ENCODE data around the gene HCFC1.
A peak's percentile ranks its signal among the peaks of the same experiment; 100 is the strongest.

Gene HCFC1

DNA sequence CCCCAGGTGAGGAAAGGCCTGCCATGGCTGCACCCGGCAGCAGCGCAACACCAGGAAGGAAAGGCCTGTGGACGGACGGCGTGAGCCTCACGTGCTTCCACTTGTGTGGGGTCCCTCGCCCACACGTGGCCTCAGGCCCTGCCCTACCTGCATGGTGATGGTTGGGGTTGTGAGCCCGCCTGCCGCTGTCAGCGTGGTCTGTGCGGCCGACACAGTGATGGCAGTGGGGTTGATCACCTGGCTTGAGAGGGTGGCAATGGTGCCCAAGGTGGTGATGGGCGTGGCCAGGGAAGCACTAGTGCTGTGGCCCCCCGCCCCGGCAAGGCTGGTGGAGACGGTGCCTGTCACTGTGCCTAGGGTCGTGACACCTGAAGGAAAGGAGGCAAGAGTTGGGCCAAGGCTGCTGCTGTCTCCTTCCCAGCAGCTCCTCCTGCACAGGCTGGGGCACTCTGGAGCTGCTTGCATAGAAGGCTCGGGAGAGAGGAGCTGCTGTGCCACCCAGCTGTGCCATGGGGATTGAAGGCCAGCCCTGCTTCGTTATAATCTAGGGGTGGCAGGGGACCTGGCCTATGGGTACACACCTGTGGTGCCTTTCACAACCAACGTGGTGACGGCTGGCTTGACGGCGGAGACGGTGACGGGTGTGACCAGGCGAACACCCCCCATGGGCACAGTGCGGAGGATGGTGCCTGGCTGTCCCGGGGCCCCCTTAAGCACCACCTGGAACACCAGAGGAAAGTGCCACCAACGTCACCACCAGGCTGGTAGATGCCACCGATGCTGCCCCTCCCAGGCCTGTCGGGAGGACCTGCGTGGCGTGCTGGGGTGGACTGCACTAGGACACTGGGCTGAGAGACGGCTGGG, 15.3 kb downstream of the HCFC1 start:
- DNase-seq: no peak

DNA sequence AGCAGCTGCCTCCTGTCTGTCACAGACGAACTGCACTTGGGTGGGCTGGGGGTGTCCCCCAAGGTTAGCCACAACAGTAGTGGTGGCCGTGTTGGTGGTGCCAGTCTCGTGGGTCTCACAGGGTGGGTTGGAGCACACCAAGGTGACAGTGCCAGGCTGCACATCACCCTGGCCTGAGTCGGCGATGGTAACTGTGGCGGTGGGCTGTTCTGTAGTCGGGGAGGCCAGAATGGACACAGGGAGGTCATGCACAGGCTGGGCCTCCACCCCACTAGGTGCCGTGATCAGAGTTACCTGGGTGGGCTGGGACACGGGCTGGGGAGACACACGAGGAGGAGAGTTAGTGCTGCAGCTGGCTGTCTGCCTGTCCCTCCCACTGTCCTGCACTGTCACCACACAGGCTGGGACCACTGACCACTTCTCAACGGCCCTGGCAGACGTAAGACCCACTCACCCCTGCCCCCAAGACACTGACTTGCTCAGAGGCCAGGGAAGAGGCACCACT, 16.3 kb downstream of the HCFC1 start:
- no peak for DNase-seq

DNA sequence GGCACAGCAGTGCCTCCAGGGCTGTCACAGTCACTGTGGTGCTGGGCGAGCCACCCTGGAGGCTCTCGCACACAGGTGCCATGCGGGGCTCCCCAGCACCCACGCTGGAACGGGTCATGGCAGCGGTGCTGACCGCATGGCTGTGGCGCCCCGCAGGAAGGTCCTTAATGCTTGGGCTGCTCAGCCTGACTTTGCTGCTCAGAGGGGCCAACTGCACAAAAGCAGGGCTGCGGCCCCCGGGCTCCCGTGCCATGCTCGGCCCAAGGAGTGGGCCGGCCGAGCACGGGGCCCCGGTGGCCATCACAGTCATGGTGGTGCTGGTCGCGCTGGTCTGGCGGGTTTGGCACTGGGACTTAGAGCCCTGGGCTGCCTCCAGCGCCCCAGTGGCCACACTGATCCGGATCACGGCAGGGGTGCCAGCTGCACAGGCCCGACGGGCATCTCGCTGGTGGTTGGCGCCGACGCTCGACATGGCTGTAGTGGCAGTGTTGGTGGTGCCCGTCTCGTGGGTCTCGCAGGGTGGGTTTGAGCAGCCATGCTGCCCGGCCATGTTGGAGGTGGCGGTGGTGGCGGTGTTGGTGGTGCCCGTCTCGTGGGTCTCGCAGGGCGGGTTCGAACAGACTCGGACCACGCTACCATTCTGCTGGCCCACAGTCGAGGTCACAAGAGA, 16.9 kb downstream of the HCFC1 start:
- DNase-seq: no peak

DNA sequence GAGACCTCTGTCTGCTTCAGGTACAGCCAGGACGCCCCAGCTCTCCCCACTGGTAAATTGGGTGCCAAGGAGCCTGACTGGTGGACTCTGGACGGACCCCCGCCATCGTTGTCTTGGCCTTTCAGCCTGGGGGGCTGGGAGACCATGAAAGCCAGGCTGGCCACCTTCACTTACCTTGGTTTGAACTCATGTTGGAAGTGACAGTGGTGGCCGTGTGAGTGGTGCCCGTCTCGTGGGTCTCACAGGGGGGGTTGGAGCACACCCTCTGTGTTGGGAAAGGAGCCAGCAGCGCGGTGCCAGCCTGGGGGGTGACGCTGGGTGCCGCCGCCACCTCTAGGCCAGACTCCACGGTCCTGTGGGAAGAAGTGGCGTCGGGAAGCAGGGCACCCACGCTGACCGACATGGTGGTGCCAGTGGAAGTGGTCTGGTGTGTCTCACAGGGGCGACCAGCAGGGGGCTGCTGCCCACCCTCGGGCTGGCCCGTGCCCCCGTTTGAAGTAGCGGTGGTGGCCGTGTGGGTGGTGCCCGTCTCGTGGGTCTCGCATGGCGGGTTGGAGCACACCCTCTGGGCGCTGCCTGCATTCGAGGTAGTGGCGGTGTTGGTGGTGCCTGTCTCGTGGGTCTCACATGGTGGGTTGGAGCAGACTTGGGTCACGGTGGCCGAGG, 17.6 kb downstream of the HCFC1 start:
- no peak for DNase-seq

DNA sequence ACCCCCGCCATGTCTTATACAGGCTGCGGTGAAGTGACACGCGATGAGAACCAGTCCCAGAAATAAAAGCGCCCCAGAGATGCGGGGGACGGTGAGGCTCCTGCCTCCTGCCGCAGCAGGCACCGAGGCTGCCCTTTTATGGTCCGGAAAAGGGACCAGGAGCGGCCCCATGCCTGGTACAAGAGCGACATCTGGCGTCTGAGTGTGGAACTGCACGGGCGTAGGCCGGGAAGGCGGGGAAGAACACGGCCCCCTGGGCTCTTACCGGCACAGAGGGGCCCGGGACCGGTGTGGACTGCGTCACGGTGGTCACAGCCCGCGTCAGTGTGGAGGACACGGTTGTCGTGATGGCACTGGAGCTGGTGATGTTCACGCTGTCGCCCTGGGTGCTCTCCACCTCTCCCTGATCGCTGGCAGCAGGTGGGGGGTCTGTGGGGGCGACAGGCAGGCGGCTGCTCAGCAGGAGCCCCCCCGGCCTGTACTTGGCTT, 18.2 kb downstream of the HCFC1 start:
- peak; percentile 92 for DNase-seq

DNA sequence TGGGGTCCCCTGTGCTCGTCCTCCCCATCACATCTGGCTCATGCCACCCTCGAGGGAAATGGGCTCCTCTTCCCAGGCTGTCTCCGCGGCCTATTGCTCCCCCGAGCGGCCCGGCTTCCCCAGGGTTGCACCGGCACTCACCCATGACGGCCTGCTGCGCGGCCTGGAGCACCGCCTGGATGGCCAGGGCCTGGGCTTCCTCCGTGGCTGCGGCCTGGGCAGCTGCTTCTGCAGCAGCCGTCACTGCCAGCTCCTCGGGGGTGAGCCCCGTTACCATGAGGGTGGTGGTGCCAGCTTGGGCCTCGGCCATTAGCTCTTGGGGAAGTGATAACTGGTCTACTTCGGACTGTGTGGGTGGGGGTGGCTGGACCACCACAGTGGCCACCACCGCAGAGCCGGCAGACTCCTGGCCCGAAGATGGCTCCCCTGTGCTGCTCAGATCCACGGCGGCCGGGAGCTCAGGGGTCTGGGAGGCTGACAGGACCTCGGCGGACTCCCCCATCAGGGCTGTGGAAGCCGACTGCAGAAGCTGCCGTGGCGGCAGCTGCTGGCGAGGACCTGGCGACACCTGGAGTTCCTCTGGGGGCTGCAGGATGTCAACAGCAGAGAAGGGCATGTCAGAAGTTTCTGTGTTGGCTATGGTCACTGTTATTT, 19.1 kb downstream of the HCFC1 start:
- DNase-seq: no peak

DNA sequence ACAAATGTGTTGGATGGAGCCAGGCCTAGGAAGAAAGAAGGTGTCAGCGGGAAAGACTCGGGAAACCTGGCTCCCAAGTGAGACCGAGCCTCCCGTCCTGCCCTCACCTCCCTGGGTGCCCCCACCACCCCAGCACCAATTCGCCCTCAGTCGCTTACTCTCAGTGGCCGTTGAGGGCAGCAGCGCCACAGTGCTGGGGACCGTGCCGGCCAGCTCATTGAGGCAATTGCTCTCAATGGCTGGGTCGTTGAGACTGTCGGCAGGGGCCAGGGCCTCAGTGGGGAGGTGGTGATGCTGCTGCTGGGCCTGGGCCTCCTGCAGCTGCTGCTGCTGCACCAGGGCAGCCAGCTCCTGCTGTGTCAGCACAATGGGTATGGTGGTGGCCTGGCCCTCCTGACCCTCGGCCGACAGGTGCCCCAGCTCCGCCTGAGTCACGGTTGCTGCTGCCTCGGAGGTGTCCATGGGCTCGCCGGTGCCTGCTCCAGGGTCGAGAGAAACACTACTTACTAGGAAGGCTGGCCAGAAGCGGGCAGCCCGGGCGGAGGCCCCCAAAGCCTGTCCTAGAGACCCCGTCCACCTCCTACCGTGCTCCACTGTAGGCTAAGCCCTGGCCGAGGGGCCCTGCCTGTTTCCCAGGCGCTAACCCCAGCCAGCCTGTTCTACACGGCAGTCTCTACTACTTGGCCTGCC, 19.8 kb downstream of the HCFC1 start:
- DNase-seq: no peak

DNA sequence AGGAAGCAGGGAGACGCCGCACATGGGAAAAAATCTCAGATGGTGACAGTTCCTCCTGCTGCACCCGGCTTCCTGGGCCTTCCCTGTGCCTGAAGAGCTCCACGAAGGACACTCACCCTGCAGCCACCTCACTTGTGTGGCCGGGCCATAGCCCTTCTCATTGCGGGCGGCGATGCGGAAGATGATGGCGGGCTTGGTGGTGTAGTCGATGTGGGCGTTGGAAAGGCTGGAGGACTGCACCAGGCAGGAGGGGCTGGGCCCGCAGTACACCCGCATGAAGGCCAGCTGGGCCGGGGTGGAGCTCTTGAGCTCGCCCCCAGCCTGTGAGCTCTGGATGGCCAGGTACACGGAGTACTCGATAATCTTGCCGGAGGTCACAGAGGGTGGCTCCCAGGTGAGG, 21.5 kb downstream of the HCFC1 start:
- DNase-seq: no peak

DNA sequence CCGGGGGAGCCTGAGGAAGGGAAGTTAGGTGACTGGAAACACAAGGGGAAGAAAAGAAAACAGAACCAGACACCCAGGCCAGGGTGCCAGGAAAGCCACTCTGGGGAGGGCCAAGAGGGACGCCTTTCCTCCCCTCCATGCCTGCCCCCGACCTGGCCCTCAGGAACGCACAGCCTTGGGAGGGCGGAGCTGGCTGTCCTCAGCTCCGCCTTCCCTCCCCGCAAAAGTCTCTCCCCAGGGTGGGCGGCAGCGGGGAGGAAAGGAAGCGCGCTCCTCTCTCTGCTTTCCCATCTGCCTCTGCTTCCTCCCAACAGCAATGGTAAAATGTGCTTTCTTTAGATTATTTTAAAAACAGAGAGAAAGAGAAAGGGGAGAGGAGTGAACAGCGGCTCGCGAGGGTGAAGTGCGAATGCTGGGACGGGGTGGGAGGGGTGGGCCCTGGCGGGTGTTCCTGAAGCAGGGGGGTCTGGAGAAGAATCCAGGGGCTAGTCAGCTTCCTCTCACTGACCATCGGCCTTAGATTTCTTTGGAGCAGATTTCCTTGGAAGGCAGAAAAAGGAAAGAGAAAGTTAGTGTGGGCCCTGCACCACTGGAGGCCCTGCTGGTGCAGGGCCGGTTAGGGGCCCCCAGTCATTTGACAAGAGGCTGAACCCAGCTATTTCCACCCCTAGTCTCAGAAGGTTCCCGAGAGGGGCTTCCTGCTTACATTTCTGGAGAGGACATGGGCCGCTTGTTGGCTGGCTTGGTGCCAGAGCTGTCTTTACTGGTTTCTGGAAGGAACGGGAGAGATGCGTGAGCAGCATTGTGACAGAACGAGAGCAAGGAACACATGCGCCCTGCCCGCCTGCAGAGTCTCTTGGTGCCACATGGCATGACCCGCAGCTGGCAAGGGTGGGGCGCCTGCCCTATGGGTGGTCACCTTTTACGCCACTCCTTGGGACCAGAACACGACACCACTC, 22.5 kb downstream of the HCFC1 start:
- DNase-seq: no peak

DNA sequence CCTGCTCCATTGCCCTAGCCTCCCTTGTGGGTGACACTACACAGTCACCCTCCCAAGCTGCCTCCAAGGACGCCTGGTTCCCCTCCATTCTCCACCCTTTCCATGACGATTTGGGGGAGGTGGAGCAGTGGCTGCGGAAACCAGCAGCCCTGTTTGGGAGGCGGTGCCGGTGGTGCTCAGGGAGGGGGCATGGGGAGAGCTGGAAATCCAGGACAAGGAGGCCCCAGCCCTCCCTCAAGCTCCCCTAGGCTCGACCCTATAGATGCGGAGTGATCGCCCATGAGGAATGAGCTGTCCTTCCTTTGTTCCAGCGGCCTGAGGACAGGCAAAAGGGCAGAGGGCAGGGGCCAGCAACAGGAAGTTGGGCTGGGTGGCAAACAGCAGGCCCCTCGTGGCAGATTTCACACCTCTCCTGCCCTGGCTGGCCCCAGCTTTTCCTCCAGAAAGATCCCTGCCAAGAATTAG, 23.6 kb downstream of the HCFC1 start:
- no peak for DNase-seq

DNA sequence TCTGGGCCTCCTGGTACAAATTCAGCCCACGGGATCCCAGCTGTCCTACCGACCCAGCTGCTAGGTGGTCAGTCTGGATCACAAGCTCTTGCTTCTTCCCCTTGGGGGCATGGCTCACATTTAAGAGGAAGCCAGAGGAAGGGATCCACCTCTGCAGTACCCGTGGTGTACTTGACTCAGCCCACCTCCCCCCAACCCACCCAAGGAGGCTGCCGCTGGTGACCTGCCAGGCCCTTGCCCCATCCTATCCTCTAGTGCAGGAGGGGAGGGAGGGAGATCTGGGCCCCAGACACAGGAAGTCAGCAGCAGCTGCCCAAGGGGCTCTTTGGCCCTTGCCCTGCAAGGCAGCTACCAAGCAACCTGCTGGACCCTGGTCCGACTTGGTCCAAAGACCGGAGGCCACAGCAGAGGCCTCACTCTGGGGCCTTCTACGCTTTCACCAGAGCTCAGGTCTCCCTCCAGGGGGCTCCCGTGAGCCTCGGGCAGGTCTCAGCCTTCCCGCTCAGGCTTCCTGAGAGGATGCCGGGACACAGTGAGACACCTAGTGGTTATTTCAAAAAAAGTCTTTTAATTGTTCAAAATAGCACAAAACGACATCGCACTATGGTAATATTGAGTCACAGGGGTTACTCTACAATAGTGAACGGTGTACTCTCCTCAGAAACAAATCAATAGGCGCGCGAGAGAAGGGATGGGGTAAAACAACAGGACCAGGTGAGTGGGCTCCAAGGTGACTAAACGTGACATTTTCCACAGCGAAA, 24.4 kb downstream of the HCFC1 start:
- peak; percentile 82 for DNase-seq

DNA sequence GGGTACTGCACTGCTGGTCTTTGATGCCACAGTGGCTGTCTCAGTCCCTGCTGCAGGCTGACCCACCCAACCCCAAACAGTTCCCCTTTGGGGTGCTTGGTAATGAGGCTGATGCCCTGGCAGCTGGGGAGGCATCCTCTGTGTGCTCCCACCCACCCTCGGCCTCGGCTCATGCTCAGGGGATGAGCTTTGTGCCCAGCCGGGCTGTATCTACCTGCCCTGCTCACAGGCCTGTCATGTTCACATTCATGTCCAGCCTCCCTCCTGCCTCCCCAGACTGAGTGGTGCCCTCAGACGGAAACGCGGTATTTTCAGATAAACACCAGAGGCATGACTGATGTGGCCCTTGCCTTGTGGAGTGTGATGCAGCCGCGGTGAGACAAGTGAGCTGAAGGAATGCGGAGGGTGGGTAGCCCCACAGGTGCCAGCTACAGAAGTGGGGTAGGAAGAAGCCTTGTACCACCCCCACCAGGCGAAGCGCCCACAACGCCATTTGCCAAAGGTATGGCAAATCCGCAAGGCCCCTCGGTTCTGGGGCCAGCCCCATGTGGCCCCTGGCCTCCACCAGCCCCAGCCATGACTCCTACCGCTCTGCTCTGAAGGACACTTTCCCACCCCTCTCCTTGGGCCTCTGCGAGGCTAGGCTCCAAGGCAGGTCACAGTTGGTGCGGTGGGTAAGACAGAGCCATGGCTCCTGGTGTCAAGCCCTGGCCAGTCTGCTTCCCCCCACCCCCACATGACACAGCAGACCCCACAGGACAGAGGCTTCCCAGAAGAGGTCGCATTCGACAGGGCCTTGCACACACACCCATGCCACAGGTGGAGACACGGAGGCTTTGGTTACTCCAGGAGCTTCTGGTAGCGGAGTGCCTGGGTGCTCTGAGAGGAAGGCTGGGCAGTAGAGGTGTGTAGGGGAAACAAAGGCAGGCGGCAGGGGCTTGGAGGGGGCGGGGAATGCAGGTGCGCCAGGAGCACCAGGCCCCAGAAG, 25.4 kb downstream of the HCFC1 start:
- no peak for DNase-seq

DNA sequence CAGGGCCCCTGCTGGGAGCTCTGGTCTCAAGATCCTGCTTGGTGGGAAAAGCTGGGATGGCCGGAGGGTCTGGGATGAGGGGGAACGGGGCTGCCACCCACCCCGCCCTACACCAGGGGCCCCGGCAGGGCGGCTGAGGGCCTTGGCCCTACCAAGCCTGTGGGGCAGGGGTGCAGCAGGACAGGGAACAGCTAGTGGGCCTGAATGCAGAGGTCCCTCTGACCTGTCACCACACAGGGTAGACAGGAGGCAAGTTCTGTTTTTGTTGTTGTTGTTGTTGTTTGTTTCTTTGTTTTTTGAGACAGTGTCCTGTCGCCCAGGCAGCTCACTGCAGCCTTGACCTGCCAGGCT, 26.8 kb downstream of the HCFC1 start:
- no peak for DNase-seq

DNA sequence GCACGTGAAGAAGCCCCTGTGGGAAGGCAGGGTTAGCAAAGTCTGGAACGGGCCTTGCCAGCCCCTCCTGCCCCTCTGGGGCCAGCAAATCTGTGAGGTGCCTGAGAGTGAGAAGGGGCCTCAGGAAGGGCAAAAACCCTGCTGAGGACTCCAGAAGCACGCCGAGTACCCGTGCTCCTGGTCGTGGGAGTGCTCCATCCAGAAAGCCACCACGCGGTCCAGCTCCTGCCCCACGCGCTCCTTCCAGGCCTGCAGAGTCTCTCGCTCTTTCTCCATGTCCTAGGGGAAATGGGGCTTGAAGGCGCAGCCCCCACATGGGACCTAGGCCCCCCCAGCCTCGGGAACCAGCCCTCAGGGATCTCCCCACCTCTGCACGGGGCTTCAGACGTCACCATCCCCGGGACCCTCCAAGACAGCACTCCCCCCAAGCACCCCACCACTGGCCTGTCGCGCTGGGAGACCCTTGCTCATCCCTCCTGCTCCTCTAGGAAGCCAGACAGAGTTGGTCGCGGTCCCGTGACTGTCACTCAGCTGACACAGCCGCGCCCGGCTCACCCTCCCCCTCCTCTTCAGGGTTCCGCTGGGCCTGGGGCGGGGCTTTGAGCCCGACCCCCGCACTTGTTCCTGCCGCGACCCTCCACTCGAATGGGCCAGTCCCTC, 27.3 kb downstream of the HCFC1 start, which contains the start of gene RENBP:
RENBP (minus strand) TSS at position 504 of the 660 bp plus-strand sequence; CDS start at position 471, 33 bp downstream.
- DNase-seq: no peak

DNA sequence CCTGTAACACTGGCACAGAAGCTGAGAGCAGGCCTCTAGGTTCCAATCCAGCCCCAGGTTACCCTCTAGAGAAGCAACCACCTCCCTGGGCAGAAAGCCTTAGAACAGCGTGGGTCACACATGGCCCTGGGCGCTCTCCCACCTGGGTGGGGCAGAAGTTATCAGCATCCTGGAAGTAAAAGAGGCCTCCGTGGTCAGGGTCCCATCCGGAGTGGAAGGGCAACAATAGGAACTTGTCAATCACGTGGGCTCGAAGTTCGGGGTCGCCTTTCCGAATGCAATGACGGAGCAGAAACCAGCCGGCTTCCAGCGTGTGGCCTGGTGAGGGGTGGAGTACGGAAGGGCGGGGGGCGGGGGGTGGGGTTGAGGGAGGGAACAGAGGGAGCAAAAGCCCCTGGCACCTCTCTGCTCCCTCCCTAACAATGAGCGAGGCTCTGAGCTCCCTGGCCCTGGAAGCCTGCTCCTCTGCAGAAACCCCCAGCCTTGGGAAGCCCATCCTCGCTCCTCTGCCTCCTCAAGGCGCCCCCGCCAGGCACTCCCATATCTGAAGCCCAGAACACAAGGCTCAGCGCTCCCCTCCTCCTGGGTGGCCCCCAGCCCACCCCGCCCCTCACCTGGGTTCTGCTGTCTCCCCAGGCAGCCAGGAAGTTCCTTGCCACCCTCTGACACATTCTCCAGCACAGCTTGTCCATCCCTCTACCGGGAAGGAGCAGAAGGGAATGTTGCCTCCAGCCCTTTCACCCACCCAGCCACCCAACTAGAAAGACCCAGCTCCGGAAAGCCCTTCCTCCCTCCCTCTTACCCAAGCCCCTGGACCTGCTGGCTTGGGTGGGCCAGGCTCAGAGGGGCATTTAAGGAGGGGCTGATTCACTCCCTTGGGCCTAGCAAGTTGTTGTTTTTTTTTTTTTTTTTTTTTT, 30.0 kb downstream of the HCFC1 start:
- DNase-seq: no peak

DNA sequence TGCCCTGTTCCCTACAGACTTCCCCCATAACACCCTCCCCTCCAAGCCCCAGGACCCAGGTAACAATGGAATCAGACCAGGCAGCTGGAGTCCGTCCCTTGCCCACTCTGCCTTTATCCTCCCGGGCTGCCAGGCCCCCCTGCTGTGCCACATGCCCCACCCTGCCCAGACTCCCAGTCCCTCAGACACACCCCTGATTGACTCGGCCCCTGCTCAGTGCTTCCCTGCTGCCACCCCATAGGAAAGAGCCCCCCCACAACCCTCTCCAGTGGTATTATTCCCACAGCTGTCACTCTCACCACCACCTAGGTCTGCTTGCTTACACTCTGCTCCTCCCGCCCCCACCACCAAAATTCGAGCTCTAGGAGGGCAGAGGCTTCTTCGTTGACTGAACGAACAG, 32.0 kb downstream of the HCFC1 start:
- DNase-seq: no peak

DNA sequence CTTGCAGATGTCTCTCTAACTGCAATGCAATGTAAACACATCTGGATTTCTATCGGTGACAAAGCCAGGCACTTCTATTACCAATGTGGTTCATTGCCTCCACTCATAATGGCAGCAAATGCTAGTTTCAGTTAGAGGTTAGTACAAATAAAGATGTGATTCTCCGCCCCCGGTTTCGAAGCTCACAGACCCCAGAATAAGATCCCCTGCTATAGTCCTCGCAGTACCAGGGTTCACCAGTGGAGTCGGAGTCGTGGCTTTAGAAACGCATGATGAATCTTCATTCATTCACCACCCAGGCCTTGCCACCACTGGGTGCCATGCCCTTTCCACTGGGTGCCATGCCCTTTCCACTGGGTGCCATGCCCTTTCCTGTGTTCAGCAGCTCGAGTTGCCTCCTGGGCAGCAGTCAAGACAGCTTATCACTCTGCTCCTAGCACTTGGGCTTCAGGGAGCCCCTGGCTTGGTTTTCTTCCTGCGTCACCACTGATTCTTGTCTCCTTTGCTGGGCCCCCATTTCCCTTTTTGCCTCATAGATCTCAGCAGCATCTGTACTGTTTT, 33.3 kb downstream of the HCFC1 start:
- no peak for DNase-seq

All from activated CD8-positive, alpha-beta memory T cell treated with anti-CD3 and anti-CD28 coated beads, Interleukin-2, amount 50 U/mL, for 48 hours (primary cell).